GM19397 (cell line): ENCODE data around the gene GUCY2F.

Experiments used
- ATAC-seq: cut with Tn5 transposase; IDR thresholded peaks from one replicate; pipeline ENCODE4 v1.9.1; 2021; ENCODE audit warnings: mild to moderate bottlenecking, moderate library complexity; ENCODE audit not compliant: unreplicated experiment

Gene GUCY2F

GRCh38 chrX:109481986-109482385, at the start of gene GUCY2F:
Gene GUCY2F (minus strand): TSS chrX:109482086. CDS start chrX:109475936, 6,150 bp downstream.
- ATAC-seq, result no peak

GRCh38 chrX:109519001-109519400, 37.1 kb upstream of the GUCY2F start:
- ATAC-seq, result no peak

- ATAC-seq, result no peak
Measured at GRCh38 chrX:109511113-109511512, 29.2 kb upstream of the GUCY2F start.

GRCh38 chrX:109508915-109509314, 27.0 kb upstream of the GUCY2F start:
- no peak for ATAC-seq

GRCh38 chrX:109501176-109501575, 19.3 kb upstream of the GUCY2F start:
- ATAC-seq, result no peak

GRCh38 chrX:109498434-109498833, 16.5 kb upstream of the GUCY2F start:
- no peak for ATAC-seq

GRCh38 chrX:109489174-109489573, 7.3 kb upstream of the GUCY2F start:
- ATAC-seq, result no peak

- no peak for ATAC-seq
Measured at GRCh38 chrX:109487640-109488039, 5.8 kb upstream of the GUCY2F start.

GRCh38 chrX:109485470-109486340, 3.8 kb upstream of the GUCY2F start:
- peak; percentile 68 for ATAC-seq

GRCh38 chrX:109484886-109485285, 3.0 kb upstream of the GUCY2F start:
- ATAC-seq, result no peak

- ATAC-seq, result no peak
Measured at GRCh38 chrX:109475174-109475891, 6.6 kb downstream of the GUCY2F start.

- ATAC-seq, result no peak
Measured at GRCh38 chrX:109472939-109473735, 8.7 kb downstream of the GUCY2F start.

GRCh38 chrX:109464231-109464630, 17.7 kb downstream of the GUCY2F start:
- no peak for ATAC-seq

GRCh38 chrX:109463784-109464183, 18.1 kb downstream of the GUCY2F start:
- ATAC-seq, result no peak

GRCh38 chrX:109448282-109448938, 33.5 kb downstream of the GUCY2F start:
- ATAC-seq, result no peak

GRCh38 chrX:109441266-109441665, 40.6 kb downstream of the GUCY2F start:
- ATAC-seq, result no peak

GRCh38 chrX:109440475-109440874, 41.4 kb downstream of the GUCY2F start:
- peak; percentile 63 for ATAC-seq

GRCh38 chrX:109409181-109409580, 72.7 kb downstream of the GUCY2F start:
- ATAC-seq, result no peak

GRCh38 chrX:109403922-109404321, 78.0 kb downstream of the GUCY2F start:
- no peak for ATAC-seq

- ATAC-seq, result no peak
Measured at GRCh38 chrX:109399831-109400230, 82.1 kb downstream of the GUCY2F start.

- ATAC-seq, result no peak
Measured at GRCh38 chrX:109398833-109399232, 83.1 kb downstream of the GUCY2F start.
